ENCODE measurements around the gene NDEL1. TPM values are rescaled to one million over a fixed set of nuclear protein-coding genes. Genes with fewer than 3 reads are reported as not detected.

NDEL1 gene
- total and polyA plus RNA-seq, 4 donors, result 25.2 to 101 (median 55.5) TPM

GRCh38 chr17:8503368-8503767 lies 67.7 kb downstream of the NDEL1 start:
- Histone ChIP-seq H3K36me3 (ENCODE audit: control insufficient read depth in 4 of 4, insufficient read depth in 4 of 4, low read length in 4 of 4) (peaks cover 7 to 67% (median 41%) of the 10 kb centered on the region in 4 donors), H3K9ac (ENCODE audit: insufficient read depth in 1 of 2, low read length in 2 of 2) (no peak overlapping the region), H3K27ac (ENCODE audit: low read depth in 1 of 2, low read length in 1 of 2) (no peak overlapping the region), H3K9me3 (ENCODE audit: control insufficient read depth in 4 of 4, insufficient read depth in 3 of 4, low read length in 3 of 4) (no peaks in the 10 kb centered on the region), H3K4me1 (ENCODE audit: control insufficient read depth in 5 of 5, insufficient read depth in 5 of 5, low read length in 5 of 5) (no peaks in the 10 kb centered on the region), H3K4me3 (no peak overlapping the region), H3K27me3 (ENCODE audit: control insufficient read depth in 3 of 3, insufficient read depth in 3 of 3, low read length in 2 of 3) (no peaks in the 10 kb centered on the region)
- 73 to 89% methylated on average over 6 of the region's 6 CpGs for WGBS, 2 donors
- TF ChIP-seq, protein P1, sequence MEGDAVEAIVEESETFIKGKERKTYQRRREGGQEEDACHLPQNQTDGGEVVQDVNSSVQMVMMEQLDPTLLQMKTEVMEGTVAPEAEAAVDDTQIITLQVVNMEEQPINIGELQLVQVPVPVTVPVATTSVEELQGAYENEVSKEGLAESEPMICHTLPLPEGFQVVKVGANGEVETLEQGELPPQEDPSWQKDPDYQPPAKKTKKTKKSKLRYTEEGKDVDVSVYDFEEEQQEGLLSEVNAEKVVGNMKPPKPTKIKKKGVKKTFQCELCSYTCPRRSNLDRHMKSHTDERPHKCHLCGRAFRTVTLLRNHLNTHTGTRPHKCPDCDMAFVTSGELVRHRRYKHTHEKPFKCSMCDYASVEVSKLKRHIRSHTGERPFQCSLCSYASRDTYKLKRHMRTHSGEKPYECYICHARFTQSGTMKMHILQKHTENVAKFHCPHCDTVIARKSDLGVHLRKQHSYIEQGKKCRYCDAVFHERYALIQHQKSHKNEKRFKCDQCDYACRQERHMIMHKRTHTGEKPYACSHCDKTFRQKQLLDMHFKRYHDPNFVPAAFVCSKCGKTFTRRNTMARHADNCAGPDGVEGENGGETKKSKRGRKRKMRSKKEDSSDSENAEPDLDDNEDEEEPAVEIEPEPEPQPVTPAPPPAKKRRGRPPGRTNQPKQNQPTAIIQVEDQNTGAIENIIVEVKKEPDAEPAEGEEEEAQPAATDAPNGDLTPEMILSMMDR (IDR thresholded peaks at IDR 0.05; ENCODE audit: control extremely low read depth, extremely low read depth), result no peak
- DNase-seq (no peak), ATAC-seq (ENCODE audit: insufficient read depth, low FRiP score) (no peak)

DNA sequence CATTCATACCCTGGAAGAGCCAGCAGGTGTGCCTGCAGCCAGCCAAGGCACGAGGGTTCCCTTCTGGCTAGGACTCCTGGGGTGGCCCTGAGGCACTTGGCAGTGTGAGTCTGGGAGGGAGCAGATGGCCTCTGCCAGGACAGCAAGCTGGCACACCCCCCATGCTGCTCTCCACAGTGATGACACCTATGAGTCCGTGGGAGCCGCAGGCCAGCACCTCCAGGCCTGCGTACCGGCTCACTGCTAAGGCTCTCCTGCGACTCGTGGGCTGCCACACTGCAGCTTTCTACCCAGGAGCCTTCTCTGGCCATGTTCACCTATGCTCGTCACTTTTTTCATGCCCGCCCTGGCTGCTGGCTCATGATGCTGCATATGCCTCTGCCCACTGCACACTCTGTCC lies 68.1 kb downstream of the NDEL1 start:
- H3K4me1 ChIP-seq (ENCODE audit: control insufficient read depth in 5 of 5, insufficient read depth in 5 of 5, low read length in 5 of 5), result no peaks in the 10 kb centered on the region
- no peak for DNase-seq
- H3K36me3 ChIP-seq (ENCODE audit: control insufficient read depth in 4 of 4, insufficient read depth in 4 of 4, low read length in 4 of 4), result peaks cover 7 to 68% (median 40%) of the 10 kb centered on the region in 4 donors
- no peak overlapping the region for H3K9ac ChIP-seq (ENCODE audit: insufficient read depth in 1 of 2, low read length in 2 of 2)
- ATAC-seq (ENCODE audit: insufficient read depth, low FRiP score), result no peak
- no peak overlapping the region for H3K27ac ChIP-seq (ENCODE audit: low read depth in 1 of 2, low read length in 1 of 2)
- WGBS, 2 donors, result 84 to 99% methylated on average over 9 of the region's 9 CpGs
- no peaks in the 10 kb centered on the region for H3K27me3 ChIP-seq (ENCODE audit: control insufficient read depth in 3 of 3, insufficient read depth in 3 of 3, low read length in 2 of 3)
- no peak overlapping the region for H3K4me3 ChIP-seq
- TF ChIP-seq, protein P1 (IDR thresholded peaks at IDR 0.05; ENCODE audit: control extremely low read depth, extremely low read depth), result no peak
- no peaks in the 10 kb centered on the region for H3K9me3 ChIP-seq (ENCODE audit: control insufficient read depth in 4 of 4, insufficient read depth in 3 of 4, low read length in 3 of 4)

- no peaks in the 10 kb centered on the region for H3K4me1 ChIP-seq (ENCODE audit: control insufficient read depth in 5 of 5, insufficient read depth in 5 of 5, low read length in 5 of 5)
- 92% methylated on average over 18 of the region's 18 CpGs for WGBS, 2 donors
- no peaks in the 10 kb centered on the region for H3K27me3 ChIP-seq (ENCODE audit: control insufficient read depth in 3 of 3, insufficient read depth in 3 of 3, low read length in 2 of 3)
- H3K9me3 ChIP-seq (ENCODE audit: control insufficient read depth in 4 of 4, insufficient read depth in 3 of 4, low read length in 3 of 4), result no peaks in the 10 kb centered on the region
- H3K27ac ChIP-seq (ENCODE audit: low read depth in 1 of 2, low read length in 1 of 2), result no peak overlapping the region
- no peak overlapping the region for H3K4me3 ChIP-seq
- DNase-seq, result no peak
- peaks cover 7 to 66% (median 34%) of the 10 kb centered on the region in 4 donors for H3K36me3 ChIP-seq (ENCODE audit: control insufficient read depth in 4 of 4, insufficient read depth in 4 of 4, low read length in 4 of 4)
- H3K9ac ChIP-seq (ENCODE audit: insufficient read depth in 1 of 2, low read length in 2 of 2), result no peak overlapping the region
- TF ChIP-seq, protein P1 (IDR thresholded peaks at IDR 0.05; ENCODE audit: control extremely low read depth, extremely low read depth), result no peak
- no peak for ATAC-seq (ENCODE audit: insufficient read depth, low FRiP score)
Measured at GRCh38 chr17:8504460-8505207, 69.0 kb downstream of the NDEL1 start.
